CD14-positive monocyte (primary cell): ENCODE measurements around the gene FLT3LG. TPM values are rescaled to one million over a fixed set of nuclear protein-coding genes. Genes with fewer than 3 reads are reported as not detected.

ENCODE experiments used
- DNase-seq, 3 donors: peaks; one replicate each; pipeline ENCODE4 v3.0.0-alpha.2; 2011 to 2022
- H2AFZ ChIP-seq: 2 replicates; pipeline ENCODE4 v1.6.0; 2012; ENCODE audit warnings: mild to moderate bottlenecking, low read depth, low read length, inconsistent platforms; ENCODE audit not compliant: insufficient read depth, poor library complexity, severe bottlenecking
- H3K27ac ChIP-seq, 2 donors: 1 replicate in 1 of 2; 2 replicates in 1 of 2; pipeline ENCODE4 v1.5.1; 2012 to 2013; ENCODE audit warnings: low read length in 2 of 2, control low read depth in 1 of 2, inconsistent platforms in 1 of 2, low read depth in 1 of 2, mild to moderate bottlenecking in 1 of 2
- H3K27me3 ChIP-seq, 2 donors: one replicate each; pipeline versions ENCODE4 v1.6.0 to v1.6.1; 2011 to 2013; ENCODE audit warnings: low read length in 2 of 2; ENCODE audit not compliant: control insufficient read depth in 2 of 2, insufficient read depth in 2 of 2
- H3K36me3 ChIP-seq, 2 donors: replicated peaks in 1 of 2; 1 replicate in 1 of 2; 2 replicates in 1 of 2; pipeline versions ENCODE4 v1.5.1 to v1.6.1; 2012 to 2013; ENCODE audit warnings: low read length in 2 of 2, control low read depth in 1 of 2, inconsistent platforms in 1 of 2, mild to moderate bottlenecking in 1 of 2; ENCODE audit not compliant: insufficient read depth in 2 of 2, control insufficient read depth in 1 of 2
- H3K4me1 ChIP-seq, 2 donors: 1 replicate in 1 of 2; 2 replicates in 1 of 2; pipeline versions ENCODE4 v1.5.1 to v1.6.1; 2012 to 2013; ENCODE audit warnings: low read length in 2 of 2, control low read depth in 1 of 2, inconsistent platforms in 1 of 2, mild to moderate bottlenecking in 1 of 2, moderate library complexity in 1 of 2; ENCODE audit not compliant: insufficient read depth in 2 of 2, control insufficient read depth in 1 of 2
- H3K4me2 ChIP-seq: replicated peaks from 2 replicates; pipeline ENCODE3; 2012; ENCODE audit warnings: low read length, moderate library complexity, mild to moderate bottlenecking; ENCODE audit not compliant: poor library complexity, severe bottlenecking; ENCODE audit errors: extremely low read depth
- H3K4me3 ChIP-seq, 3 experiments: fragments of 200-600 bp in 1 of 3; sonication (generic) in 1 of 3; replicated peaks in 1 of 3; 1 replicate in 2 of 3; 2 replicates in 1 of 3; pipeline ENCODE4 v1.5.1; 2011 to 2013; ENCODE audit warnings: low read length in 3 of 3, mild to moderate bottlenecking in 3 of 3, control low read depth in 2 of 3, low read depth in 2 of 3, inconsistent platforms in 1 of 3, moderate library complexity in 1 of 3
- H3K79me2 ChIP-seq: 2 replicates; pipeline ENCODE4 v1.6.0; 2012; ENCODE audit warnings: mild to moderate bottlenecking, control low read depth, inconsistent platforms, low read length, moderate library complexity; ENCODE audit not compliant: insufficient read depth
- H3K9ac ChIP-seq: 2 replicates; pipeline ENCODE4 v1.6.0; 2017; ENCODE audit warnings: low read length, mild to moderate bottlenecking; ENCODE audit not compliant: insufficient read depth, poor library complexity, severe bottlenecking
- H3K9me3 ChIP-seq, 2 donors: replicated peaks in 1 of 2; 1 replicate in 1 of 2; 2 replicates in 1 of 2; pipeline versions ENCODE4 v1.5.1 to v1.6.1; 2012 to 2013; ENCODE audit warnings: low read length in 2 of 2, control low read depth in 1 of 2; ENCODE audit not compliant: control insufficient read depth in 1 of 2, insufficient read depth in 1 of 2
- H4K20me1 ChIP-seq: 2 replicates; pipeline ENCODE4 v1.6.0; 2012; ENCODE audit warnings: mild to moderate bottlenecking, low read length, control low read depth, moderate library complexity; ENCODE audit not compliant: insufficient read depth
- H3K27ac Mint-ChIP-seq, 7 donors: one replicate each; pipeline ENCODE4 v1.8.0; 2020; ENCODE audit warnings: mild to moderate bottlenecking in 7 of 7, mixed read lengths in 7 of 7, moderate library complexity in 6 of 7, inconsistent platforms in 2 of 7
- H3K27me3 Mint-ChIP-seq, 3 donors: one replicate each; pipeline ENCODE4 v1.8.0; 2021 to 2022; ENCODE audit warnings: low read depth in 3 of 3, mild to moderate bottlenecking in 3 of 3, mixed read lengths in 3 of 3, moderate library complexity in 3 of 3, inconsistent platforms in 1 of 3
- H3K36me3 Mint-ChIP-seq, 2 donors: one replicate each; pipeline ENCODE4 v1.8.0; 2020; ENCODE audit warnings: mixed read lengths in 2 of 2, inconsistent platforms in 1 of 2, mild to moderate bottlenecking in 1 of 2
- H3K4me1 Mint-ChIP-seq: one replicate; pipeline ENCODE4 v1.8.0; 2020; ENCODE audit warnings: mild to moderate bottlenecking, mixed read lengths
- H3K4me3 Mint-ChIP-seq, 2 donors: one replicate each; pipeline ENCODE4 v1.8.0; 2020; ENCODE audit warnings: mild to moderate bottlenecking in 2 of 2, mixed read lengths in 2 of 2, moderate library complexity in 1 of 2
- H3K9me3 Mint-ChIP-seq, 7 donors: one replicate each; pipeline ENCODE4 v1.8.0; 2020 to 2022; ENCODE audit warnings: mixed read lengths in 7 of 7, mild to moderate bottlenecking in 6 of 7, moderate library complexity in 6 of 7, inconsistent platforms in 2 of 7
- WGBS: methylation state at CpG from one replicate; pipeline ENCODE4 v1.1.5; 2013; ENCODE audit warnings: missing lambda C conversion rate; ENCODE audit not compliant: insufficient coverage; 5-methylcytosine and 5-hydroxymethylcytosine counted together
- intact Hi-C, 2 donors: fragments of 100-400 bp; cut with micrococcal nuclease; formaldehyde crosslinking; loops; one replicate each; pipeline versions ENCODE4 v1.15.0 to v1.15.1; 2023
- polyA plus RNA-seq, 3 donors: library from polyadenylated mRNA; depleted of rRNA in 1 of 3; unstranded in 2 of 3; stranded (reverse) in 1 of 3; fragments of 300-500 nt in 2 of 3; fragments of >200 nt in 1 of 3; fragmentation: Illumina TruSeq in 2 of 3; gene quantifications; 1 replicate in 2 of 3; 2 replicates in 1 of 3; pipeline ENCODE4 v1.2.3, GENCODE V29; 2012 to 2021
- TF ChIP-seq, protein P1 (sequence below): fragments of 200-600 bp; IDR thresholded peaks from one replicate; pipeline ENCODE4 v1.8.0; 2022; ENCODE audit warnings: antibody characterized with exemption, mild to moderate bottlenecking

The FLT3LG gene
- polyA plus RNA-seq, 3 donors, result 5.0 to 13.8 (median 6.9) TPM

- Mint-ChIP-seq H3K9me3 (peaks cover 0 to 2% (median 0%) of the 10 kb centered on the region in 7 donors), H3K4me3 (peak overlapping the region in 1 of 2 donors; percentile 12), H3K27ac (peak overlapping the region in 4 of 7 donors; percentile 14 to 72 (median 40)), H3K4me1 (peaks cover 31% of the 10 kb centered on the region), H3K27me3 (peaks cover 2 to 13% (median 6%) of the 10 kb centered on the region in 3 donors), H3K36me3 (peaks cover 3 to 6% of the 10 kb centered on the region in 2 donors)
- Histone ChIP-seq H3K4me3 (no peak overlapping the region), H3K36me3 (no peaks in the 10 kb centered on the region), H3K27ac (no peak overlapping the region), H3K79me2 (no peaks in the 10 kb centered on the region), H3K27me3 (no peaks in the 10 kb centered on the region), H3K4me1 (peaks cover 14 to 25% of the 10 kb centered on the region in 2 donors), H3K9me3 (no peaks in the 10 kb centered on the region), H2AFZ (no peak overlapping the region), H3K9ac (no peak overlapping the region), H3K4me2 (no peak overlapping the region), H4K20me1 (no peaks in the 10 kb centered on the region)
- peak in 2 of 3 donors; percentile 31 to 49 for DNase-seq
- WGBS, result 67% methylated on average over 22 of the region's 27 CpGs
- TF ChIP-seq, protein P1, sequence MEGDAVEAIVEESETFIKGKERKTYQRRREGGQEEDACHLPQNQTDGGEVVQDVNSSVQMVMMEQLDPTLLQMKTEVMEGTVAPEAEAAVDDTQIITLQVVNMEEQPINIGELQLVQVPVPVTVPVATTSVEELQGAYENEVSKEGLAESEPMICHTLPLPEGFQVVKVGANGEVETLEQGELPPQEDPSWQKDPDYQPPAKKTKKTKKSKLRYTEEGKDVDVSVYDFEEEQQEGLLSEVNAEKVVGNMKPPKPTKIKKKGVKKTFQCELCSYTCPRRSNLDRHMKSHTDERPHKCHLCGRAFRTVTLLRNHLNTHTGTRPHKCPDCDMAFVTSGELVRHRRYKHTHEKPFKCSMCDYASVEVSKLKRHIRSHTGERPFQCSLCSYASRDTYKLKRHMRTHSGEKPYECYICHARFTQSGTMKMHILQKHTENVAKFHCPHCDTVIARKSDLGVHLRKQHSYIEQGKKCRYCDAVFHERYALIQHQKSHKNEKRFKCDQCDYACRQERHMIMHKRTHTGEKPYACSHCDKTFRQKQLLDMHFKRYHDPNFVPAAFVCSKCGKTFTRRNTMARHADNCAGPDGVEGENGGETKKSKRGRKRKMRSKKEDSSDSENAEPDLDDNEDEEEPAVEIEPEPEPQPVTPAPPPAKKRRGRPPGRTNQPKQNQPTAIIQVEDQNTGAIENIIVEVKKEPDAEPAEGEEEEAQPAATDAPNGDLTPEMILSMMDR, result peak; percentile 64
- intact Hi-C loops, result no loop called here
Measured at GRCh38 chr19:49475995-49476880, 2.2 kb downstream of the FLT3LG start.

DNA sequence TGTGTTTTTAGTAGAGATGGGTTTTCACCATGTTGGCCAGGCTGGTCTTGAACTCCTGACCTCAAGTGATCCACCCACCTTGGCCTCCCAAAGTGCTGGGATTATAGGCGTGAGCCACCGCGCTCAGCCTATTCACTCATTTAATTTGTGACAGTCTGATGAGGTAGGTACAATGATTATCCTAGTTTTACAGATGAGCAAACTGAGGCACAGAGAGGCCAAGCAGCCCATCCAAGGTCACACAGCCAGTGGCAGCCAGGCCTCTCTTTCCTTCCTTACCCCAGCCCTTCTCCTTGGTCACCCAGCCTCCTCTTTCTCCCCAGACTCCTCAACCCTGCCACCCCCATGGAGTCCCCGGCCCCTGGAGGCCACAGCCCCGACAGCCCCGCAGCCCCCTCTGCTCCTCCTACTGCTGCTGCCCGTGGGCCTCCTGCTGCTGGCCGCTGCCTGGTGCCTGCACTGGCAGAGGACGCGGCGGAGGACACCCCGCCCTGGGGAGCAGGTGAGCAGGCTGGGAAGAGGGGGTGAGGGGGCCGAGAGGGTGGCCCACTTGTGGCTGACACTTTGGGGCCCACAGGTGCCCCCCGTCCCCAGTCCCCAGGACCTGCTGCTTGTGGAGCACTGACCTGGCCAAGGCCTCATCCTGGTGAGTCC is 6.1 kb downstream of the FLT3LG start:
- Histone ChIP-seq H3K27me3 (no peaks in the 10 kb centered on the region), H3K9ac (no peak overlapping the region), H3K36me3 (no peaks in the 10 kb centered on the region), H4K20me1 (no peaks in the 10 kb centered on the region), H3K27ac (no peak overlapping the region), H3K79me2 (no peaks in the 10 kb centered on the region), H3K9me3 (no peaks in the 10 kb centered on the region), H3K4me1 (peaks cover 2 to 3% of the 10 kb centered on the region in 2 donors), H3K4me2 (no peak overlapping the region), H2AFZ (no peak overlapping the region), H3K4me3 (no peak overlapping the region)
- Mint-ChIP-seq H3K27ac (peak overlapping the region in 3 of 7 donors; percentile 74 to 93 (median 84)), H3K9me3 (peaks cover 0 to 2% (median 0%) of the 10 kb centered on the region in 7 donors), H3K36me3 (peaks cover 0 to 11% of the 10 kb centered on the region in 2 donors), H3K4me1 (peaks cover 12% of the 10 kb centered on the region), H3K27me3 (peaks cover 0 to 8% (median 7%) of the 10 kb centered on the region in 3 donors), H3K4me3 (no peak overlapping the region)
- TF ChIP-seq, protein P1, result no peak
- no peak for DNase-seq
- 98% methylated on average over 4 of the region's 14 CpGs for WGBS
- intact Hi-C loops, result no loop called here
